ENCODE measurements around the gene ZC3H4. TPM values are rescaled to one million over a fixed set of nuclear protein-coding genes. Genes with fewer than 3 reads are reported as not detected.
A peak's percentile ranks its signal among the peaks of the same experiment; 100 is the strongest.

ZC3H4 gene
- total RNA-seq, 2 donors from 2014 or later = 35.3 to 49.1 TPM

DNA sequence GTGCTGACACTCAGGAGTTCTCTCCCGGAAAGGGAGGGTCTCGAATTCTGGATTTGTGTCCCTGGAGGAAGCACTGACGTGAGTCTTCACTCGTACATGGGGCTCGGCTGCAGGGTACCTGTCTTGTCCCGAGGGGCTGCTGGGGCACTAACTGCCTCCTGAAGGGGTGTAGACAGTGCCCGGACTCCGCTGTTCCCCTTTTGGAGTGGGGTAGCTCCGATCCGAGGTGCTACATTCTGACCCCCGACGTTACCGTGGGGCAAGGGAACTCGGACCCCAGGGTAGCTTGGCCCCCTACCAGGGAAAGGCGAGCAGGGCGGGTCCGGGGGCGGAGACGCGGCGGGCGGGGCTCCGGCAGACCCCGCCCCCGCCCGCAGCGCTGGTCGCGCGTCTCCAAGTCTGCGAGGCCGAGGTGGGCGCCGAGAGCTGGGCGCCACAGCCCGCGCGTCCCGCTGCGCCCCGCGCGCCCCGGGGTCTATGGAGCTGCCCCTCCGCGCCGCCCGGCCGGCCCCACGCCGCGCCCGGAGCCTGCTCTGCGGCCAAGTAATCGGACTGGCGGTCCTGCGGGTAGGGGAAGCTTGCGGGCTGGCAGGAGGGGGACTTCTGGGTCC, 94.0 kb downstream of the ZC3H4 start, which contains the start of gene NPAS1:
NPAS1 (plus strand) TSS at position 407 of the 611 bp plus-strand sequence. CDS start 1,211 bp downstream, outside the sequence.
- intact Hi-C loops (cut with DNase I) = no loop called here
- peaks cover 20% of the 10 kb centered on the region for H3K4me1 ChIP-seq (replicated peaks)
- DNase-seq (ENCODE audit: low spot score) = no peak
- H3K36me3 ChIP-seq = no peaks in the 10 kb centered on the region
- H3K4me3 ChIP-seq = peak within 1 kb of the TSS in 1 of 2 donors; percentile 19
- peaks cover 22% of the 10 kb centered on the region for H3K27me3 ChIP-seq (replicated peaks; ENCODE audit: insufficient read depth)
- H3K9me3 ChIP-seq = no peaks in the 10 kb centered on the region
- 2% methylated on average over 38 of the region's 58 CpGs for WGBS
- TF ChIP-seq, protein P1, sequence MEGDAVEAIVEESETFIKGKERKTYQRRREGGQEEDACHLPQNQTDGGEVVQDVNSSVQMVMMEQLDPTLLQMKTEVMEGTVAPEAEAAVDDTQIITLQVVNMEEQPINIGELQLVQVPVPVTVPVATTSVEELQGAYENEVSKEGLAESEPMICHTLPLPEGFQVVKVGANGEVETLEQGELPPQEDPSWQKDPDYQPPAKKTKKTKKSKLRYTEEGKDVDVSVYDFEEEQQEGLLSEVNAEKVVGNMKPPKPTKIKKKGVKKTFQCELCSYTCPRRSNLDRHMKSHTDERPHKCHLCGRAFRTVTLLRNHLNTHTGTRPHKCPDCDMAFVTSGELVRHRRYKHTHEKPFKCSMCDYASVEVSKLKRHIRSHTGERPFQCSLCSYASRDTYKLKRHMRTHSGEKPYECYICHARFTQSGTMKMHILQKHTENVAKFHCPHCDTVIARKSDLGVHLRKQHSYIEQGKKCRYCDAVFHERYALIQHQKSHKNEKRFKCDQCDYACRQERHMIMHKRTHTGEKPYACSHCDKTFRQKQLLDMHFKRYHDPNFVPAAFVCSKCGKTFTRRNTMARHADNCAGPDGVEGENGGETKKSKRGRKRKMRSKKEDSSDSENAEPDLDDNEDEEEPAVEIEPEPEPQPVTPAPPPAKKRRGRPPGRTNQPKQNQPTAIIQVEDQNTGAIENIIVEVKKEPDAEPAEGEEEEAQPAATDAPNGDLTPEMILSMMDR (IDR thresholded peaks at IDR 0.05) = no peak
- TF ChIP-seq POLR2A (IDR thresholded peaks at IDR 0.05) = no peak
- no peak for TF ChIP-seq POLR2AphosphoS5 (IDR thresholded peaks at IDR 0.05)
- no peak within 1 kb of the TSS for H3K27ac ChIP-seq

DNA sequence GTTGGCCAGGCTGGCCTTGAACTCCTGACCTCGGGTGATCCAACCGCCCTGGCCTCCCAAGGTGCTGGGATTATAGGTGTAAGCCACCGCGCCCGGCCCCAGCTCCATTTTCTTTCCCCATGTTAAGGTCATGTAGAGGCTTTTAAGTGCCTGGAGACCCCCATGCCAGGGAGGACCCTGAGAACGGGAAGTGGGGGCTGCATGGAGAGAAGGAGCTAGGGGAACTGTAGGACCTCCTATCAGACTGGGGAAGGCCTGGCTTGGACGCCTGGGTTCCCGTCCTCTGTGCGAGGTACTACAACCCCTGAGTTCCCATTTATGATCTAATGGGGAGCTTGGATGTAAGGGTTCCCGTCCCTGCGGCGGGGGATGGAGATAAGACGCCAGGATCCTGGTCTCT, 94.7 kb downstream of the ZC3H4 start:
- Histone ChIP-seq H3K4me3 (no peak overlapping the region), H3K9me3 (no peaks in the 10 kb centered on the region), H3K27ac (no peak overlapping the region), H3K36me3 (no peaks in the 10 kb centered on the region), H3K27me3 (replicated peaks; ENCODE audit: insufficient read depth) (peaks cover 22% of the 10 kb centered on the region), H3K4me1 (replicated peaks) (peaks cover 20% of the 10 kb centered on the region)
- TF ChIP-seq POLR2A (IDR thresholded peaks at IDR 0.05) (no peak), POLR2AphosphoS5 (IDR thresholded peaks at IDR 0.05) (no peak)
- TF ChIP-seq, protein P1 (IDR thresholded peaks at IDR 0.05) = no peak
- no peak for DNase-seq (ENCODE audit: low spot score)
- intact Hi-C loops (cut with DNase I) = no loop called here
- 62% methylated on average over 13 of the region's 13 CpGs for WGBS

Other genes starting within 250 kb of the ZC3H4 start
- gene NPAS1, start 93.9 kb downstream of the ZC3H4 start, total RNA-seq = under 1 TPM; 0.27 to 0.51 TPM
- gene TMEM160, start 65.2 kb downstream of the ZC3H4 start, total RNA-seq = 10 to 100 TPM; 23.4 to 55.5 TPM
- gene SAE1, start 17.1 kb upstream of the ZC3H4 start, total RNA-seq = 10 to 100 TPM; 48.4 to 73.0 TPM
- 10 to 100 TPM; 11.1 to 12.8 TPM for gene BBC3, start 117.4 kb upstream of the ZC3H4 start, total RNA-seq
- 10 to 100 TPM; 27.9 to 48.7 TPM for gene CCDC9, start 142.7 kb upstream of the ZC3H4 start, total RNA-seq
- 10 to 100 TPM; 11.4 to 30.2 TPM for gene INAFM1, start 161.1 kb upstream of the ZC3H4 start, total RNA-seq
- gene C5AR1, start 196.1 kb upstream of the ZC3H4 start, total RNA-seq = 1 to 10 TPM; 1.6 to 4.6 TPM
- 1 to 10 TPM in 1 of 2 donors, not detected in 1; 1.9 TPM for gene C5AR2, start 218.4 kb upstream of the ZC3H4 start, total RNA-seq
- 10 to 100 TPM; 15.5 to 41.8 TPM for gene DHX34, start 235.5 kb upstream of the ZC3H4 start, total RNA-seq